ENCODE measurements around the gene GSK3B. TPM values are rescaled to one million over a fixed set of nuclear protein-coding genes. Genes with fewer than 3 reads are reported as not detected.
A peak's percentile ranks its signal among the peaks of the same experiment; 100 is the strongest.

Gene GSK3B
- polyA plus RNA-seq, 3 donors: 16.2 to 20.6 (median 20.5) TPM

DNA sequence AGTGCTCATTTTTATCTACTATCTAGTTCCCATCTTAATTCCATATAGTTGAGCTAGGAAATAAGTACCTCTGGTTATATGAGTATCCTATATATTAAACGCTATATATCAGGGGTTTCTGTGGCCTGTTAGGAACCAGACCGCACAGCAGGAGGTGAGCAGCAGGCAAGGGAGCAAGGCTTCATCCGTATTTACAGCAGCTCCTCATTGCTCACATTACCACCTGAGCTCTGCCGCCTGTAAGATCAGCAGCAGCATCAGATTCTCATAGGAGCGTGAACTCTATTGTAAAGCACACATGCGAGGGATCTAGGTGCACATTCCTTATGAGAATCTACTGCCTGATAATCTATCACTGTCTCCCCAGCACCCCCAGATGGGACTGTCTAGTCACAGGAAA lies 23.0 kb downstream of the GSK3B start:
- H3K4me1 ChIP-seq (ENCODE audit: control insufficient read depth in 1 of 2, insufficient read depth in 2 of 2, low read length in 2 of 2): peaks cover 10 to 15% of the 10 kb centered on the region in 2 donors
- no peak overlapping the region for H3K4me2 ChIP-seq (replicated peaks; ENCODE audit: extremely low read depth, low read length, poor library complexity, severe bottlenecking)
- H3K4me1 Mint-ChIP-seq: peaks cover 35% of the 10 kb centered on the region
- H3K4me3 ChIP-seq (replicated peaks in 1 of 3; ENCODE audit: low read depth in 2 of 3, low read length in 3 of 3): no peak overlapping the region
- TF ChIP-seq, protein P1, sequence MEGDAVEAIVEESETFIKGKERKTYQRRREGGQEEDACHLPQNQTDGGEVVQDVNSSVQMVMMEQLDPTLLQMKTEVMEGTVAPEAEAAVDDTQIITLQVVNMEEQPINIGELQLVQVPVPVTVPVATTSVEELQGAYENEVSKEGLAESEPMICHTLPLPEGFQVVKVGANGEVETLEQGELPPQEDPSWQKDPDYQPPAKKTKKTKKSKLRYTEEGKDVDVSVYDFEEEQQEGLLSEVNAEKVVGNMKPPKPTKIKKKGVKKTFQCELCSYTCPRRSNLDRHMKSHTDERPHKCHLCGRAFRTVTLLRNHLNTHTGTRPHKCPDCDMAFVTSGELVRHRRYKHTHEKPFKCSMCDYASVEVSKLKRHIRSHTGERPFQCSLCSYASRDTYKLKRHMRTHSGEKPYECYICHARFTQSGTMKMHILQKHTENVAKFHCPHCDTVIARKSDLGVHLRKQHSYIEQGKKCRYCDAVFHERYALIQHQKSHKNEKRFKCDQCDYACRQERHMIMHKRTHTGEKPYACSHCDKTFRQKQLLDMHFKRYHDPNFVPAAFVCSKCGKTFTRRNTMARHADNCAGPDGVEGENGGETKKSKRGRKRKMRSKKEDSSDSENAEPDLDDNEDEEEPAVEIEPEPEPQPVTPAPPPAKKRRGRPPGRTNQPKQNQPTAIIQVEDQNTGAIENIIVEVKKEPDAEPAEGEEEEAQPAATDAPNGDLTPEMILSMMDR (IDR thresholded peaks at IDR 0.05): no peak
- H3K79me2 ChIP-seq (ENCODE audit: insufficient read depth, low read length): peaks cover 100% of the 10 kb centered on the region
- peaks cover 11 to 16% of the 10 kb centered on the region in 2 donors for H3K36me3 Mint-ChIP-seq
- peak overlapping the region in 2 of 7 donors; percentile 32 to 48 for H3K27ac Mint-ChIP-seq
- WGBS (ENCODE audit: insufficient coverage): 100% methylated on average over 4 of the region's 6 CpGs
- H3K4me3 Mint-ChIP-seq: no peak overlapping the region
- H3K27me3 Mint-ChIP-seq (ENCODE audit: low read depth in 3 of 3): no peaks in the 10 kb centered on the region
- H3K27me3 ChIP-seq (ENCODE audit: control insufficient read depth in 2 of 2, insufficient read depth in 2 of 2, low read length in 2 of 2): no peaks in the 10 kb centered on the region
- H3K27ac ChIP-seq (ENCODE audit: low read depth in 1 of 2, low read length in 2 of 2): no peak overlapping the region
- no peak overlapping the region for H2AFZ ChIP-seq (ENCODE audit: insufficient read depth, low read depth, low read length, poor library complexity, severe bottlenecking)
- H3K9me3 ChIP-seq (replicated peaks in 1 of 2; ENCODE audit: control insufficient read depth in 1 of 2, insufficient read depth in 1 of 2, low read length in 2 of 2): no peaks in the 10 kb centered on the region
- no peak for DNase-seq
- peaks cover 0 to 3% of the 10 kb centered on the region in 2 donors for H3K36me3 ChIP-seq (replicated peaks in 1 of 2; ENCODE audit: control insufficient read depth in 1 of 2, insufficient read depth in 2 of 2, low read length in 2 of 2)
- peaks cover 92% of the 10 kb centered on the region for H4K20me1 ChIP-seq (ENCODE audit: insufficient read depth, low read length)
- H3K9me3 Mint-ChIP-seq: peaks cover 0 to under 1% (median 0%) of the 10 kb centered on the region in 7 donors
- H3K9ac ChIP-seq (ENCODE audit: insufficient read depth, low read length, poor library complexity, severe bottlenecking): no peak overlapping the region
- intact Hi-C loops (cut with micrococcal nuclease): no loop called here

DNA sequence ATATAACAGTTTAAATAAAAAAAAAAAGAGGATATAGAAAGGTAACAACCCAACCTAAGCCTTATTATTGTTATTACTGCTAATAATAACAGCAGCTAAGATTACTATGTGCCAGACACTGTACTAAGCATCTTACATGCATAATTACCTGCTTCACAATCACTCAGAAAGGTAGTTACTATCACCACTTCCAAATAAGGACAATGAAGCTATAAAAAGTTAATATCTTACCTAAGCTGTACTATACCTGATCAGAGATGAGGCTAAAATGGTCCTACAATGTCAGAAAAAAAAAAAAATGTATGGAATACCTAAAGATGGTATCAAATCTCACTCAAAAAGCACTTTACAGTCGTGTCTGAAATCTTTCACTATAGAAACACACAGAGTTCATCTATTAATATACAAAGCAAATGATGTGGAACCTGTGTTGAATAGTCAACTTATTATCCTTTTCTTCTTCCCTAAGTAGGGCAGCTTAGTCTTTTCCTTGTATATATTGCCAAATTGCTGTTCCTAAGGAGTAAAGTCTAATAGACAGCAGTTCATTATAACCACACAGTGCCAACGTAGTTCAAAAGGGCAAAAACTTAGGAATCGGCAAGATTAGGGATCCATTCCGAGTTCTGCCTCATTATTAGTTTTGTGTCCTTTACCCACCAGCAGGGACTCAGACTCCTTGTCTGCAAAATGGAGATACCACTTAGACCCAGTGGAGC lies 23.8 kb downstream of the GSK3B start:
- no peak overlapping the region for H3K27ac Mint-ChIP-seq
- Histone ChIP-seq H3K9ac (ENCODE audit: insufficient read depth, low read length, poor library complexity, severe bottlenecking) (no peak overlapping the region), H3K36me3 (replicated peaks in 1 of 2; ENCODE audit: control insufficient read depth in 1 of 2, insufficient read depth in 2 of 2, low read length in 2 of 2) (no peaks in the 10 kb centered on the region), H3K4me2 (replicated peaks; ENCODE audit: extremely low read depth, low read length, poor library complexity, severe bottlenecking) (no peak overlapping the region), H3K27ac (ENCODE audit: low read depth in 1 of 2, low read length in 2 of 2) (peak overlapping the region in 1 of 2 donors; percentile 24), H3K79me2 (ENCODE audit: insufficient read depth, low read length) (peaks cover 100% of the 10 kb centered on the region), H3K27me3 (ENCODE audit: control insufficient read depth in 2 of 2, insufficient read depth in 2 of 2, low read length in 2 of 2) (no peaks in the 10 kb centered on the region), H2AFZ (ENCODE audit: insufficient read depth, low read depth, low read length, poor library complexity, severe bottlenecking) (no peak overlapping the region), H3K4me3 (replicated peaks in 1 of 3; ENCODE audit: low read depth in 2 of 3, low read length in 3 of 3) (no peak overlapping the region), H3K4me1 (ENCODE audit: control insufficient read depth in 1 of 2, insufficient read depth in 2 of 2, low read length in 2 of 2) (peaks cover 10 to 15% of the 10 kb centered on the region in 2 donors), H4K20me1 (ENCODE audit: insufficient read depth, low read length) (peaks cover 92% of the 10 kb centered on the region), H3K9me3 (replicated peaks in 1 of 2; ENCODE audit: control insufficient read depth in 1 of 2, insufficient read depth in 1 of 2, low read length in 2 of 2) (no peaks in the 10 kb centered on the region)
- WGBS (ENCODE audit: insufficient coverage): 90% methylated on average over 3 of the region's 4 CpGs
- H3K36me3 Mint-ChIP-seq: peaks cover 8 to 14% of the 10 kb centered on the region in 2 donors
- intact Hi-C loops (cut with micrococcal nuclease): no loop called here
- no peak overlapping the region for H3K4me3 Mint-ChIP-seq
- no peaks in the 10 kb centered on the region for H3K9me3 Mint-ChIP-seq
- no peaks in the 10 kb centered on the region for H3K27me3 Mint-ChIP-seq (ENCODE audit: low read depth in 3 of 3)
- TF ChIP-seq, protein P1 (IDR thresholded peaks at IDR 0.05): no peak
- peaks cover 35% of the 10 kb centered on the region for H3K4me1 Mint-ChIP-seq
- DNase-seq: no peak

Data from CD14-positive monocyte (primary cell).